GM12878 (cell line): ENCODE measurements around the gene SPINK8. TPM values are rescaled to one million over a fixed set of nuclear protein-coding genes. Genes with fewer than 3 reads are reported as not detected.

ENCODE experiments used
- ATAC-seq: fragments of 200-7000 bp; cut with Tn5 transposase; 3 replicates; pipeline ENCODE4 v1.9.1; 2020; ENCODE audit warnings: mild to moderate bottlenecking, moderate library complexity
- BruUV-seq: library from RNA; stranded (reverse); fragments of 400-500 nt; replicated peaks from 2 replicates; lab custom pipeline; 2021; lab: Mats Ljungman, UMichigan
- CTCF ChIA-PET: fragments of 300-600 bp; sonication (Branson Sonifier 250); formaldehyde crosslinking; extraction: SDS; loops from one replicate; lab custom pipeline; 2021; ENCODE audit warnings: inconsistent platforms; lab: Yijun Ruan, JAX
- POLR2A ChIA-PET: fragments of 350-600 bp; formaldehyde crosslinking; extraction: SDS; loops from one replicate; lab custom pipeline; 2021; ENCODE audit warnings: inconsistent platforms; lab: Charles Lee
- RAD21 ChIA-PET: fragments of 300-600 bp; sonication (Branson Sonifier 250); formaldehyde crosslinking; loops from one replicate; lab custom pipeline; 2023; ENCODE audit warnings: antibody characterized with exemption; ENCODE audit not compliant: unreplicated experiment; lab: Charles Lee
- SMC1A ChIA-PET: fragments of 300-600 bp; sonication (Branson Sonifier 250); formaldehyde crosslinking; loops from one replicate; lab custom pipeline; 2023; ENCODE audit not compliant: unreplicated experiment, uncharacterized antibody; lab: Charles Lee
- DNase-seq: peaks from one replicate; pipeline ENCODE4 v3.0.0-alpha.2; 2011; ENCODE audit warnings: low read depth, low spot score
- FAIRE-seq: peaks from 3 replicates; lab custom pipeline; 2011; peaks lifted over from hg19 to GRCh38; lab: Jason Lieb, UNC
- H2AFZ ChIP-seq: 2 replicates; pipeline ENCODE4 v1.6.0; 2011; ENCODE audit warnings: low read depth, low read length, control low read depth; ENCODE audit not compliant: control insufficient read depth
- H3K27ac ChIP-seq: 2 replicates; pipeline ENCODE4 v1.5.1; 2011; ENCODE audit warnings: control low read depth; ENCODE audit not compliant: control insufficient read depth, insufficient read depth
- H3K27me3 ChIP-seq, 2 experiments: replicated peaks in 1 of 2; 2 replicates each; pipeline versions ENCODE4 v1.6.0 to v1.6.1; 2011; ENCODE audit warnings: low read length in 1 of 2; ENCODE audit not compliant: control insufficient read depth in 2 of 2, insufficient read depth in 2 of 2
- H3K36me3 ChIP-seq, 2 experiments: 2 replicates each; pipeline ENCODE4 v1.5.1; 2011; ENCODE audit warnings: low read length in 1 of 2; ENCODE audit not compliant: control insufficient read depth in 2 of 2, insufficient read depth in 2 of 2
- H3K4me1 ChIP-seq: 2 replicates; pipeline ENCODE4 v1.6.1; 2011; ENCODE audit warnings: mild to moderate bottlenecking, low read length, moderate library complexity, mixed read lengths; ENCODE audit not compliant: control insufficient read depth, insufficient read depth
- H3K4me2 ChIP-seq: 2 replicates; pipeline ENCODE4 v1.6.0; 2011; ENCODE audit warnings: control low read depth; ENCODE audit not compliant: control insufficient read depth, insufficient read depth
- H3K4me3 ChIP-seq: fragments of 200-600 bp; sonication (generic); 2 replicates; pipeline ENCODE4 v1.5.1; 2016
- H3K79me2 ChIP-seq: 2 replicates; pipeline ENCODE4 v1.6.0; 2011; ENCODE audit warnings: low read length; ENCODE audit not compliant: control insufficient read depth, insufficient read depth
- H3K9ac ChIP-seq: 2 replicates; pipeline ENCODE4 v1.8.0; 2011; ENCODE audit warnings: low read length, control low read depth, mixed read lengths; ENCODE audit not compliant: control insufficient read depth, insufficient read depth
- H3K9me3 ChIP-seq: replicated peaks from 3 replicates; pipeline ENCODE4 v1.5.1; 2011; ENCODE audit warnings: mild to moderate bottlenecking, low read length; ENCODE audit not compliant: control insufficient read depth, insufficient read depth
- H4K20me1 ChIP-seq: 2 replicates; pipeline ENCODE4 v1.6.0; 2011; ENCODE audit not compliant: control insufficient read depth, insufficient read depth
- CREB1 ChIP-seq: IDR thresholded peaks from 2 replicates; pipeline ENCODE4 v1.6.1; 2012; ENCODE audit warnings: low read depth, mild to moderate bottlenecking, inconsistent platforms
- JUNB ChIP-seq: IDR thresholded peaks from 2 replicates; pipeline ENCODE4 v1.6.1; 2016; ENCODE audit warnings: antibody characterized with exemption, mild to moderate bottlenecking
- KLF5 ChIP-seq: fragments of 450-650 bp; IDR thresholded peaks from 2 replicates; pipeline ENCODE4 v1.6.1; 2014; ENCODE audit warnings: mild to moderate bottlenecking; ENCODE audit not compliant: partially characterized antibody
- NR2C2 ChIP-seq: IDR thresholded peaks from 2 replicates; pipeline ENCODE4 v1.6.1; 2011; ENCODE audit warnings: borderline replicate concordance, low read depth; ENCODE audit not compliant: control insufficient read depth, insufficient read length
- RELB ChIP-seq: fragments of 450-650 bp; IDR thresholded peaks from 2 replicates; pipeline ENCODE4 v1.6.1; 2017; ENCODE audit warnings: low read depth, mild to moderate bottlenecking, moderate library complexity
- ZNF622 ChIP-seq: fragments of 450-650 bp; IDR thresholded peaks from 2 replicates; pipeline ENCODE4 v1.6.1; 2017; ENCODE audit warnings: mild to moderate bottlenecking, inconsistent platforms
- WGBS: methylation state at CpG from one replicate; pipeline ENCODE4 v1.1.6; 2016; ENCODE audit warnings: low lambda C conversion rate; ENCODE audit not compliant: insufficient replicate concordance, insufficient coverage; ENCODE audit errors: missing lambda C conversion rate; 5-methylcytosine and 5-hydroxymethylcytosine counted together
- in situ Hi-C: fragments of 300-500 bp; cut with MboI; formaldehyde crosslinking; loops from 9 replicates; pipeline ENCODE4 v1.14.3; 2018; ENCODE audit warnings: mixed read lengths
- intact Hi-C: fragments of 100-400 bp; cut with micrococcal nuclease; formaldehyde crosslinking; loops from one replicate; pipeline ENCODE4 v1.14.2; 2022; ENCODE audit not compliant: unreplicated experiment
- polyA plus RNA-seq, 11 experiments: library from polyadenylated mRNA; depleted of rRNA in 4 of 11; unstranded in 6 of 11; stranded (reverse) in 5 of 11; fragments of >200 nt; fragmentation: Nextera tagmentation in 4 of 11; fragmentation: Illumina TruSeq in 1 of 11; extraction: Ambion mirVana in 4 of 11; extraction: Trizol in 1 of 11; gene quantifications; 1 replicate in 1 of 11; 2 replicates in 10 of 11; pipeline versions ENCODE4 v1.2.1 to v1.2.3, GENCODE V29; 2011 to 2016; ENCODE audit warnings: inconsistent platforms in 2 of 11, missing spikeins in 2 of 11, low read depth in 1 of 11
- total RNA-seq, 4 experiments: library from RNA; depleted of rRNA in 3 of 4; stranded (reverse); fragments of >200 nt in 3 of 4; fragmentation: Illumina TruSeq in 1 of 4; extraction: Trizol in 1 of 4; gene quantifications; 2 replicates each; pipeline versions ENCODE4 v1.2.1 to v1.2.3, GENCODE V29; 2013 to 2021
- TF ChIP-seq, protein P1 (sequence below): fragments of 150-350 bp; IDR thresholded peaks from 2 replicates; pipeline ENCODE4 v1.6.1; 2014; ENCODE audit warnings: mild to moderate bottlenecking, low read depth, low read length

The SPINK8 gene
- total and polyA plus RNA-seq, 10 of the 15 experiments (the other 5 are each of a cell fraction or from before 2014, with no cell fraction given): not detected

- Histone ChIP-seq H2AFZ (no peak overlapping the region), H3K79me2 (no peaks in the 10 kb centered on the region), H3K4me2 (no peak overlapping the region), H3K4me3 (no peak overlapping the region), H3K27ac (no peak overlapping the region), H3K4me1 (no peaks in the 10 kb centered on the region)
- 89% methylated on average over 8 of the region's 8 CpGs for WGBS
- in situ Hi-C loops: no loop called here
- CTCF ChIA-PET: interaction anchor here (0.8 to 10.9 kb wide), 4 partner anchors 21 to 167 kb away, joined by 3 to 157 read pairs (median 6); no protein-coding TSS in a partner anchor
- intact Hi-C loops: no loop called here
- POLR2A ChIA-PET: no interaction called here
- no peak for ATAC-seq
- TF ChIP-seq RELB (no peak), CREB1 (no peak), KLF5 (no peak), JUNB (no peak), ZNF622 (no peak), NR2C2 (no peak)
- TF ChIP-seq, protein P1, sequence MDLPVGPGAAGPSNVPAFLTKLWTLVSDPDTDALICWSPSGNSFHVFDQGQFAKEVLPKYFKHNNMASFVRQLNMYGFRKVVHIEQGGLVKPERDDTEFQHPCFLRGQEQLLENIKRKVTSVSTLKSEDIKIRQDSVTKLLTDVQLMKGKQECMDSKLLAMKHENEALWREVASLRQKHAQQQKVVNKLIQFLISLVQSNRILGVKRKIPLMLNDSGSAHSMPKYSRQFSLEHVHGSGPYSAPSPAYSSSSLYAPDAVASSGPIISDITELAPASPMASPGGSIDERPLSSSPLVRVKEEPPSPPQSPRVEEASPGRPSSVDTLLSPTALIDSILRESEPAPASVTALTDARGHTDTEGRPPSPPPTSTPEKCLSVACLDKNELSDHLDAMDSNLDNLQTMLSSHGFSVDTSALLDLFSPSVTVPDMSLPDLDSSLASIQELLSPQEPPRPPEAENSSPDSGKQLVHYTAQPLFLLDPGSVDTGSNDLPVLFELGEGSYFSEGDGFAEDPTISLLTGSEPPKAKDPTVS: no peak
- TF ChIP-seq, all 136 proteins: peak for 0
- H3K9ac ChIP-seq: no peak overlapping the region
- no peaks in the 10 kb centered on the region for H3K27me3 ChIP-seq
- DNase-seq: no peak
- H3K36me3 ChIP-seq: peaks cover 19 to 27% of the 10 kb centered on the region in 2 experiments
- ChIA-PET SMC1A (interaction anchor here (1.0 to 2.0 kb wide), 6 partner anchors 21 to 287 kb away, joined by 3 to 7 read pairs (median 4); no protein-coding TSS in a partner anchor), RAD21 (interaction anchor here (0.6 to 8.9 kb wide), 5 partner anchors 26 to 166 kb away, joined by 3 to 73 read pairs (median 5); partner anchors contain the start of gene ZNF589)
- no peak for FAIRE-seq
- no peaks in the 10 kb centered on the region; the same call in 2 of the 3 replicates for H3K9me3 ChIP-seq
- TSS peak; percentile 45 for BruUV-seq
- no peaks in the 10 kb centered on the region; the same call in 1 of the 2 replicates for H4K20me1 ChIP-seq
Observed at GRCh38 chr3:48269592-48269991, 63.9 kb downstream of the SPINK8 start.
